ENCODE data around the gene SNAP91.

DNA sequence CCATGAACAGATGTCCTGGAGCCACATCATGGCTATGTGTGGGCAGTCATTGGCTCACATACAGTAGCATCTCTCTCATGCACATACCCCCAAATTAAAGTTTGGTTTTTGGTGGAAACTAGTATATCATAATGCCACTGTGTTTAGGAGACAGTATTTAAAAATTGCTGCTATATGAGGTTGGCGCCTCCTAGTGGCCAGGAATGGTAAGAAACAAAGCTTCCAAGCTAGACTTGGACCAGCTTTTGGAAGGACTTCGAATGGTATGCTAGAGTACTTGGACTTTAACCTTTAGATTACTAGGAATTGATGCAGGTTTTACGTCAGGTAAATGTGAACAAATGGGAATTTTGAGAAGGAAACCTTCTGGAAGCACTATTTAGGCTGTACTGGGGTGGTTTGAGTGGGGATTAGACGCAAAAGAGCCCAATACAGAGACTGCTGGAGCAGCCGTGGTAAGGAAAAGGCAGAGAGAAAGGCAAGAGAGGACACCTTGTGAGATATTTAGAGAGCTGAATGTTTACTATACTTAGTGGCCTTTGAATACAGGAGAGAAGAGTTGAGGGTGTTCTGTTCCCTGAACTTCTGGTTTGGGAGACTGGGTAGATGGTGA lies 172.8 kb downstream of the SNAP91 start:
- TF ChIP-seq, protein P1, sequence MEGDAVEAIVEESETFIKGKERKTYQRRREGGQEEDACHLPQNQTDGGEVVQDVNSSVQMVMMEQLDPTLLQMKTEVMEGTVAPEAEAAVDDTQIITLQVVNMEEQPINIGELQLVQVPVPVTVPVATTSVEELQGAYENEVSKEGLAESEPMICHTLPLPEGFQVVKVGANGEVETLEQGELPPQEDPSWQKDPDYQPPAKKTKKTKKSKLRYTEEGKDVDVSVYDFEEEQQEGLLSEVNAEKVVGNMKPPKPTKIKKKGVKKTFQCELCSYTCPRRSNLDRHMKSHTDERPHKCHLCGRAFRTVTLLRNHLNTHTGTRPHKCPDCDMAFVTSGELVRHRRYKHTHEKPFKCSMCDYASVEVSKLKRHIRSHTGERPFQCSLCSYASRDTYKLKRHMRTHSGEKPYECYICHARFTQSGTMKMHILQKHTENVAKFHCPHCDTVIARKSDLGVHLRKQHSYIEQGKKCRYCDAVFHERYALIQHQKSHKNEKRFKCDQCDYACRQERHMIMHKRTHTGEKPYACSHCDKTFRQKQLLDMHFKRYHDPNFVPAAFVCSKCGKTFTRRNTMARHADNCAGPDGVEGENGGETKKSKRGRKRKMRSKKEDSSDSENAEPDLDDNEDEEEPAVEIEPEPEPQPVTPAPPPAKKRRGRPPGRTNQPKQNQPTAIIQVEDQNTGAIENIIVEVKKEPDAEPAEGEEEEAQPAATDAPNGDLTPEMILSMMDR (IDR thresholded peaks at IDR 0.05), result peak; percentile 89
- TF ChIP-seq, protein P2, sequence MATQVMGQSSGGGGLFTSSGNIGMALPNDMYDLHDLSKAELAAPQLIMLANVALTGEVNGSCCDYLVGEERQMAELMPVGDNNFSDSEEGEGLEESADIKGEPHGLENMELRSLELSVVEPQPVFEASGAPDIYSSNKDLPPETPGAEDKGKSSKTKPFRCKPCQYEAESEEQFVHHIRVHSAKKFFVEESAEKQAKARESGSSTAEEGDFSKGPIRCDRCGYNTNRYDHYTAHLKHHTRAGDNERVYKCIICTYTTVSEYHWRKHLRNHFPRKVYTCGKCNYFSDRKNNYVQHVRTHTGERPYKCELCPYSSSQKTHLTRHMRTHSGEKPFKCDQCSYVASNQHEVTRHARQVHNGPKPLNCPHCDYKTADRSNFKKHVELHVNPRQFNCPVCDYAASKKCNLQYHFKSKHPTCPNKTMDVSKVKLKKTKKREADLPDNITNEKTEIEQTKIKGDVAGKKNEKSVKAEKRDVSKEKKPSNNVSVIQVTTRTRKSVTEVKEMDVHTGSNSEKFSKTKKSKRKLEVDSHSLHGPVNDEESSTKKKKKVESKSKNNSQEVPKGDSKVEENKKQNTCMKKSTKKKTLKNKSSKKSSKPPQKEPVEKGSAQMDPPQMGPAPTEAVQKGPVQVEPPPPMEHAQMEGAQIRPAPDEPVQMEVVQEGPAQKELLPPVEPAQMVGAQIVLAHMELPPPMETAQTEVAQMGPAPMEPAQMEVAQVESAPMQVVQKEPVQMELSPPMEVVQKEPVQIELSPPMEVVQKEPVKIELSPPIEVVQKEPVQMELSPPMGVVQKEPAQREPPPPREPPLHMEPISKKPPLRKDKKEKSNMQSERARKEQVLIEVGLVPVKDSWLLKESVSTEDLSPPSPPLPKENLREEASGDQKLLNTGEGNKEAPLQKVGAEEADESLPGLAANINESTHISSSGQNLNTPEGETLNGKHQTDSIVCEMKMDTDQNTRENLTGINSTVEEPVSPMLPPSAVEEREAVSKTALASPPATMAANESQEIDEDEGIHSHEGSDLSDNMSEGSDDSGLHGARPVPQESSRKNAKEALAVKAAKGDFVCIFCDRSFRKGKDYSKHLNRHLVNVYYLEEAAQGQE (IDR thresholded peaks at IDR 0.05; ENCODE audit: insufficient read depth in 1 of 2, low read depth in 2 of 2, low read length in 1 of 2), result no peak
- TF ChIP-seq POLR2AphosphoS5 (IDR thresholded peaks at IDR 0.05; ENCODE audit: low read depth, low read length), result no peak
- no peak for TF ChIP-seq TCF7L2 (IDR thresholded peaks at IDR 0.05; ENCODE audit: low read depth, low read length)

Measured in Panc1 (cell line).